Measurements from ENCODE around the gene CPN2.

Gene CPN2

GRCh38 chr3:194368918-194369317, 17.8 kb upstream of the CPN2 start:
- Histone ChIP-seq H3K4me3 (ENCODE audit: low read length) (no peak overlapping the region), H3K9ac (ENCODE audit: low read length) (no peak overlapping the region), H3K9me3 (ENCODE audit: control insufficient read depth, low read length) (no peaks in the 10 kb centered on the region), H3K36me3 (ENCODE audit: control insufficient read depth, insufficient read depth, low read length, severe bottlenecking) (no peaks in the 10 kb centered on the region), H3K27me3 (replicated peaks; ENCODE audit: control insufficient read depth, insufficient read depth, low read length) (peaks cover 4% of the 10 kb centered on the region), H3K4me1 (ENCODE audit: control insufficient read depth, insufficient read depth, low read length) (peaks cover 35% of the 10 kb centered on the region)
- DNase-seq (ENCODE audit: low read depth) = no peak

GRCh38 chr3:194367992-194368841, 17.1 kb upstream of the CPN2 start:
- no peak overlapping the region for H3K4me3 ChIP-seq (ENCODE audit: low read length)
- H3K4me1 ChIP-seq (ENCODE audit: control insufficient read depth, insufficient read depth, low read length) = peaks cover 35% of the 10 kb centered on the region
- no peak overlapping the region for H3K9ac ChIP-seq (ENCODE audit: low read length)
- peak; percentile 85 for DNase-seq (ENCODE audit: low read depth)
- peaks cover 4% of the 10 kb centered on the region for H3K27me3 ChIP-seq (replicated peaks; ENCODE audit: control insufficient read depth, insufficient read depth, low read length)
- H3K9me3 ChIP-seq (ENCODE audit: control insufficient read depth, low read length) = no peaks in the 10 kb centered on the region
- H3K36me3 ChIP-seq (ENCODE audit: control insufficient read depth, insufficient read depth, low read length, severe bottlenecking) = no peaks in the 10 kb centered on the region

GRCh38 chr3:194365978-194366490, 14.9 kb upstream of the CPN2 start:
- no peaks in the 10 kb centered on the region for H3K27me3 ChIP-seq (replicated peaks; ENCODE audit: control insufficient read depth, insufficient read depth, low read length)

GRCh38 chr3:194365526-194365925, 14.4 kb upstream of the CPN2 start:
- DNase-seq (ENCODE audit: low read depth) = no peak
- Histone ChIP-seq H3K27me3 (replicated peaks; ENCODE audit: control insufficient read depth, insufficient read depth, low read length) (no peaks in the 10 kb centered on the region), H3K9ac (ENCODE audit: low read length) (no peak overlapping the region), H3K4me1 (ENCODE audit: control insufficient read depth, insufficient read depth, low read length) (peaks cover 35% of the 10 kb centered on the region), H3K4me3 (ENCODE audit: low read length) (no peak overlapping the region), H3K9me3 (ENCODE audit: control insufficient read depth, low read length) (no peaks in the 10 kb centered on the region), H3K36me3 (ENCODE audit: control insufficient read depth, insufficient read depth, low read length, severe bottlenecking) (no peaks in the 10 kb centered on the region)

More at GRCh38 chr3:194365978-194366490, 14.9 kb upstream of the CPN2 start:
- DNase-seq (ENCODE audit: low read depth) = no peak
- Histone ChIP-seq H3K4me1 (ENCODE audit: control insufficient read depth, insufficient read depth, low read length) (peaks cover 35% of the 10 kb centered on the region), H3K4me3 (ENCODE audit: low read length) (no peak overlapping the region), H3K9ac (ENCODE audit: low read length) (no peak overlapping the region), H3K36me3 (ENCODE audit: control insufficient read depth, insufficient read depth, low read length, severe bottlenecking) (no peaks in the 10 kb centered on the region), H3K9me3 (ENCODE audit: control insufficient read depth, low read length) (no peaks in the 10 kb centered on the region)

- H3K27me3 ChIP-seq (replicated peaks; ENCODE audit: control insufficient read depth, insufficient read depth, low read length) = no peaks in the 10 kb centered on the region
- peaks cover 33% of the 10 kb centered on the region for H3K4me1 ChIP-seq (ENCODE audit: control insufficient read depth, insufficient read depth, low read length)
- H3K36me3 ChIP-seq (ENCODE audit: control insufficient read depth, insufficient read depth, low read length, severe bottlenecking) = no peaks in the 10 kb centered on the region
- peak; percentile 47 for DNase-seq (ENCODE audit: low read depth)
- no peaks in the 10 kb centered on the region for H3K9me3 ChIP-seq (ENCODE audit: control insufficient read depth, low read length)
- H3K9ac ChIP-seq (ENCODE audit: low read length) = peak overlapping the region; percentile 28
- H3K4me3 ChIP-seq (ENCODE audit: low read length) = no peak overlapping the region
Observed at GRCh38 chr3:194364652-194365434, 13.7 kb upstream of the CPN2 start.

DNA sequence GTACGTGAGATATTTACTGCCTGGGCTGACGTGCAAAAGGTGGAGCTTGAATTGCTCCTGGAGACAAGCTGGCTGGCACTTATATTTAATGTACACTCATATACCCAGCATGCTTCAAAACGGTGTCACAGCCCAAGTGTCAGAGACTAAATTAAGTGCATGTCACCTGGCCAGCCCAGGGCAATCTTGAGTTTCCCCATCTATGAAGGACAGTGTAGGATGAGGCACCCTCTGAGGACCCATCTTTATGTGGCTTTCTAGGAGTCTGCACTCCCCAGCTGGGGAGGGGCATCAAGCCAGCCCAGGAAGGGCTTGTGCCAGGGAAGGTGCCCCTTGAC, 13.2 kb upstream of the CPN2 start:
- no peaks in the 10 kb centered on the region for H3K36me3 ChIP-seq (ENCODE audit: control insufficient read depth, insufficient read depth, low read length, severe bottlenecking)
- H3K4me3 ChIP-seq (ENCODE audit: low read length) = no peak overlapping the region
- H3K9me3 ChIP-seq (ENCODE audit: control insufficient read depth, low read length) = no peaks in the 10 kb centered on the region
- H3K27me3 ChIP-seq (replicated peaks; ENCODE audit: control insufficient read depth, insufficient read depth, low read length) = peaks cover 4% of the 10 kb centered on the region
- peaks cover 28% of the 10 kb centered on the region for H3K4me1 ChIP-seq (ENCODE audit: control insufficient read depth, insufficient read depth, low read length)
- no peak overlapping the region for H3K9ac ChIP-seq (ENCODE audit: low read length)
- no peak for DNase-seq (ENCODE audit: low read depth)

DNA sequence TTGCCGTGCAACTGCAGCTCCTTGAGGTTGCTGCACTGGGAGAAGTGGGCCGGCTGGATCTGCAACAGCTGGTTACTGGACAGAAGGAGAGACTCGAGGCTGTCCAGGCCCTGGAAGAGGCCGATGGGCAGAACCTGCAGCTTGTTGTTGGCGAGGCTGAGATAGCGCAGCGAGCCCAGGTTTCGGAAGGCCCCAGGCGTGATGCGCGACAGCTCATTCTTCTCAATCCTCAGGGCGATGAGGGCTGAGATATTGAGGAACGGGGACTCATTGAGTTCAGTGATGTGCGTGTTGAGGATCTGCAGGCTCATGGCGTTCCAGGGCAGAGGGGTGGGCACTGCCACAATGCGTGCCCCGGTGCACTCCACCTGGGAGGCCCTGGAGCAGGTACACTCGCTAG, 9.4 kb upstream of the CPN2 start:
- Histone ChIP-seq H3K9ac (ENCODE audit: low read length) (no peak overlapping the region), H3K27me3 (replicated peaks; ENCODE audit: control insufficient read depth, insufficient read depth, low read length) (peaks cover 10% of the 10 kb centered on the region), H3K4me3 (ENCODE audit: low read length) (no peak overlapping the region), H3K9me3 (ENCODE audit: control insufficient read depth, low read length) (no peaks in the 10 kb centered on the region), H3K4me1 (ENCODE audit: control insufficient read depth, insufficient read depth, low read length) (peaks cover 14% of the 10 kb centered on the region), H3K36me3 (ENCODE audit: control insufficient read depth, insufficient read depth, low read length, severe bottlenecking) (no peaks in the 10 kb centered on the region)
- no peak for DNase-seq (ENCODE audit: low read depth)

DNA sequence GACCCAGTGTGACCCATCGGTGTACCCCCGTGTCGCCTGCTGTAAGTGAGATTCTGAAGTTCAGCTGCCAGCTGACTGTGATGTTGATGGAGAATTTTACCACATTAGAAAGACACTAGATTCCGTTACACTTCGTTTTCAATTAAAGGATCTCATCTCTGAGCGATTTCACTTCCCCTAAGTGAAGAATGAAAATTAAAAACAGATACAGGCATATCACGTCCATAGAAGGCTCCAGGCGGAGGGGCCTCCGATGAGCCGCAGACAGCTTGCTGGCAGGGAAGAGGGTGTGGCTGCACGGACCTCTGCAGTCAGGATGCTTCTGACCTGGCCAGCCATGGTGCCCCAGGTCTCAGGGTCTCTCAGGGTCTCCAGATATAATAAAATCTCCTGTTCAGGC, 6.6 kb upstream of the CPN2 start:
- Histone ChIP-seq H3K9ac (ENCODE audit: low read length) (no peak overlapping the region), H3K9me3 (ENCODE audit: control insufficient read depth, low read length) (no peaks in the 10 kb centered on the region), H3K4me3 (ENCODE audit: low read length) (no peak overlapping the region), H3K27me3 (replicated peaks; ENCODE audit: control insufficient read depth, insufficient read depth, low read length) (peaks cover 10% of the 10 kb centered on the region), H3K4me1 (ENCODE audit: control insufficient read depth, insufficient read depth, low read length) (no peaks in the 10 kb centered on the region), H3K36me3 (ENCODE audit: control insufficient read depth, insufficient read depth, low read length, severe bottlenecking) (no peaks in the 10 kb centered on the region)
- DNase-seq (ENCODE audit: low read depth) = no peak

- DNase-seq (ENCODE audit: low read depth) = no peak
- Histone ChIP-seq H3K4me3 (ENCODE audit: low read length) (no peak overlapping the region), H3K36me3 (ENCODE audit: control insufficient read depth, insufficient read depth, low read length, severe bottlenecking) (no peaks in the 10 kb centered on the region), H3K4me1 (ENCODE audit: control insufficient read depth, insufficient read depth, low read length) (peaks cover under 1% of the 10 kb centered on the region), H3K9ac (ENCODE audit: low read length) (no peak overlapping the region), H3K9me3 (ENCODE audit: control insufficient read depth, low read length) (no peaks in the 10 kb centered on the region), H3K27me3 (replicated peaks; ENCODE audit: control insufficient read depth, insufficient read depth, low read length) (peaks cover 10% of the 10 kb centered on the region)
Observed at GRCh38 chr3:194355379-194355778, 4.3 kb upstream of the CPN2 start.

- DNase-seq (ENCODE audit: low read depth) = no peak
Observed at GRCh38 chr3:194354315-194354714, 3.2 kb upstream of the CPN2 start.

GRCh38 chr3:194352667-194353246, 1.6 kb upstream of the CPN2 start:
- Histone ChIP-seq H3K9ac (ENCODE audit: low read length) (no peak overlapping the region), H3K36me3 (ENCODE audit: control insufficient read depth, insufficient read depth, low read length, severe bottlenecking) (no peaks in the 10 kb centered on the region), H3K27me3 (replicated peaks; ENCODE audit: control insufficient read depth, insufficient read depth, low read length) (no peaks in the 10 kb centered on the region), H3K4me1 (ENCODE audit: control insufficient read depth, insufficient read depth, low read length) (peaks cover 3% of the 10 kb centered on the region), H3K4me3 (ENCODE audit: low read length) (no peak overlapping the region), H3K9me3 (ENCODE audit: control insufficient read depth, low read length) (no peaks in the 10 kb centered on the region)
- DNase-seq (ENCODE audit: low read depth) = no peak

More at GRCh38 chr3:194354315-194354714, 3.2 kb upstream of the CPN2 start:
- Histone ChIP-seq H3K9me3 (ENCODE audit: control insufficient read depth, low read length) (no peaks in the 10 kb centered on the region), H3K27me3 (replicated peaks; ENCODE audit: control insufficient read depth, insufficient read depth, low read length) (peaks cover 6% of the 10 kb centered on the region), H3K36me3 (ENCODE audit: control insufficient read depth, insufficient read depth, low read length, severe bottlenecking) (no peaks in the 10 kb centered on the region), H3K4me3 (ENCODE audit: low read length) (no peak overlapping the region), H3K9ac (ENCODE audit: low read length) (no peak overlapping the region), H3K4me1 (ENCODE audit: control insufficient read depth, insufficient read depth, low read length) (peaks cover 3% of the 10 kb centered on the region)
